GM18517 (cell line): ENCODE measurements around the gene IWS1.
"Not testable (repeated sequence)": the region's sequence is repeated elsewhere in the genome, so short reads cannot be mapped to it uniquely, and the experiment has no call there.

ENCODE experiments used
- ATAC-seq: cut with Tn5 transposase; IDR thresholded peaks from one replicate; pipeline ENCODE4 v1.9.1; 2021; ENCODE audit warnings: mild to moderate bottlenecking, moderate library complexity; ENCODE audit not compliant: unreplicated experiment

Gene IWS1

GRCh38 chr2:127530245-127531140 is 4.2 kb upstream of the IWS1 start:
- ATAC-seq = no peak

- not testable (repeated sequence) for ATAC-seq
Measured at GRCh38 chr2:127529416-127529815, 3.1 kb upstream of the IWS1 start.

GRCh38 chr2:127528487-127528886 is 2.2 kb upstream of the IWS1 start:
- ATAC-seq = no peak

- ATAC-seq = peak; percentile 8
Measured at GRCh38 chr2:127527001-127527804, 914 bp upstream of the IWS1 start.

- ATAC-seq = no peak
Measured at GRCh38 chr2:127525691-127526131, 578 bp downstream of the IWS1 start.

- ATAC-seq = not testable (repeated sequence)
Measured at GRCh38 chr2:127524198-127524834, 2.0 kb downstream of the IWS1 start.

GRCh38 chr2:127523269-127523939 is 2.9 kb downstream of the IWS1 start:
- ATAC-seq = no peak

GRCh38 chr2:127520424-127520823 is 5.9 kb downstream of the IWS1 start:
- no peak for ATAC-seq

GRCh38 chr2:127517465-127517864 is 8.8 kb downstream of the IWS1 start:
- no peak for ATAC-seq

GRCh38 chr2:127516041-127516762 is 10.1 kb downstream of the IWS1 start:
- ATAC-seq = no peak

GRCh38 chr2:127515383-127515915 is 10.8 kb downstream of the IWS1 start:
- no peak for ATAC-seq

GRCh38 chr2:127514485-127514884 is 11.8 kb downstream of the IWS1 start:
- no peak for ATAC-seq

- ATAC-seq = no peak
Measured at GRCh38 chr2:127514076-127514475, 12.2 kb downstream of the IWS1 start.

- ATAC-seq = no peak
Measured at GRCh38 chr2:127512362-127512761, 13.9 kb downstream of the IWS1 start.

- no peak for ATAC-seq
Measured at GRCh38 chr2:127511917-127512316, 14.4 kb downstream of the IWS1 start.

GRCh38 chr2:127511090-127511695 is 15.1 kb downstream of the IWS1 start:
- ATAC-seq = no peak

GRCh38 chr2:127510073-127510472 is 16.2 kb downstream of the IWS1 start:
- ATAC-seq = no peak

GRCh38 chr2:127508631-127509034 is 17.7 kb downstream of the IWS1 start:
- no peak for ATAC-seq

GRCh38 chr2:127508023-127508630 is 18.2 kb downstream of the IWS1 start:
- ATAC-seq = no peak
